HG03378 (cell line): ENCODE measurements around the gene FIBIN.
"Not testable (repeated sequence)": the region's sequence is repeated elsewhere in the genome, so short reads cannot be mapped to it uniquely, and the experiment has no call there.

Source experiments
- ATAC-seq: cut with Tn5 transposase; IDR thresholded peaks from one replicate; pipeline ENCODE4 v1.9.1; 2021; ENCODE audit warnings: mild to moderate bottlenecking, moderate library complexity; ENCODE audit not compliant: unreplicated experiment

Gene FIBIN

GRCh38 chr11:26993965-26994457, at the start of gene FIBIN:
Gene FIBIN, plus strand, starts transcription at chr11:26994112. Its CDS starts 415 bp downstream, at chr11:26994527.
- no peak for ATAC-seq

- no peak for ATAC-seq
These were observed 48.8 kb upstream of the FIBIN start for GRCh38 chr11:26944866-26945664.

GRCh38 chr11:26946257-26946716, 47.6 kb upstream of the FIBIN start:
- ATAC-seq, result no peak

- no peak for ATAC-seq
These were observed 46.5 kb upstream of the FIBIN start for GRCh38 chr11:26947379-26947844.

GRCh38 chr11:26947904-26948639, 45.8 kb upstream of the FIBIN start:
- ATAC-seq, result no peak

- ATAC-seq, result no peak
These were observed 45.0 kb upstream of the FIBIN start for GRCh38 chr11:26948881-26949280.

- no peak for ATAC-seq
These were observed 44.1 kb upstream of the FIBIN start for GRCh38 chr11:26949846-26950245.

GRCh38 chr11:26950260-26950719, 43.6 kb upstream of the FIBIN start:
- no peak for ATAC-seq

- no peak for ATAC-seq
These were observed 42.0 kb upstream of the FIBIN start for GRCh38 chr11:26951809-26952515.

- ATAC-seq, result no peak
These were observed 40.0 kb upstream of the FIBIN start for GRCh38 chr11:26953770-26954392.

GRCh38 chr11:26958005-26958701, 35.8 kb upstream of the FIBIN start:
- no peak for ATAC-seq

- ATAC-seq, result no peak
These were observed 35.2 kb upstream of the FIBIN start for GRCh38 chr11:26958702-26959049.

- no peak for ATAC-seq
These were observed 33.6 kb upstream of the FIBIN start for GRCh38 chr11:26960281-26960680.

GRCh38 chr11:26963764-26964163, 30.1 kb upstream of the FIBIN start:
- ATAC-seq, result no peak

GRCh38 chr11:26964339-26964738, 29.6 kb upstream of the FIBIN start:
- ATAC-seq, result no peak

GRCh38 chr11:26964847-26965485, 28.9 kb upstream of the FIBIN start:
- ATAC-seq, result not testable (repeated sequence)

- ATAC-seq, result no peak
These were observed 22.0 kb upstream of the FIBIN start for GRCh38 chr11:26971961-26972360.

- ATAC-seq, result no peak
These were observed 19.7 kb upstream of the FIBIN start for GRCh38 chr11:26974069-26974783.

- no peak for ATAC-seq
These were observed 18.9 kb upstream of the FIBIN start for GRCh38 chr11:26974996-26975395.
